Measurements from ENCODE around the gene TRIO.

TRIO gene

GRCh38 chr5:14188778-14189177, 45.6 kb downstream of the TRIO start:
- no peak overlapping the region for H2AFZ ChIP-seq (ENCODE audit: low read length)
- no peak overlapping the region for H2BK12ac ChIP-seq (ENCODE audit: low read length)
- H3K79me1 ChIP-seq (ENCODE audit: low read depth, low read length) = peaks cover 3% of the 10 kb centered on the region
- no peak overlapping the region for H4K8ac ChIP-seq (ENCODE audit: low read depth, low read length)
- WGBS, 2 donors (ENCODE audit: extremely low coverage in 2 of 2, insufficient read length in 2 of 2, insufficient replicate concordance in 1 of 2) = no CpG with 5 or more reads among the region's 4 CpGs
- no peaks in the 10 kb centered on the region for H3K27me3 ChIP-seq (ENCODE audit: control insufficient read depth in 3 of 3, insufficient read depth in 3 of 3, low read depth in 1 of 3, low read length in 3 of 3)
- no peak overlapping the region for H3K4ac ChIP-seq (ENCODE audit: low read length)
- H3K4me1 ChIP-seq (ENCODE audit: control insufficient read depth in 2 of 2, insufficient read depth in 1 of 2, low read depth in 1 of 2, low read length in 2 of 2) = peaks cover 6 to 11% of the 10 kb centered on the region in 2 donors
- H3K9ac ChIP-seq (ENCODE audit: low read depth, low read length, poor library complexity) = no peak overlapping the region
- no peaks in the 10 kb centered on the region for H3K9me3 ChIP-seq (replicated peaks in 1 of 2; ENCODE audit: control insufficient read depth in 2 of 2, insufficient read depth in 1 of 2, low read depth in 1 of 2, low read length in 2 of 2)
- no peak overlapping the region for H3K23ac ChIP-seq (ENCODE audit: low read depth, low read length, poor library complexity)
- H2BK120ac ChIP-seq (ENCODE audit: low read depth, low read length) = no peak overlapping the region
- H4K91ac ChIP-seq (ENCODE audit: low read depth, low read length, poor library complexity) = no peak overlapping the region
- no peaks in the 10 kb centered on the region for H3K36me3 ChIP-seq (replicated peaks in 1 of 2; ENCODE audit: control insufficient read depth in 2 of 2, insufficient read depth in 2 of 2, low read length in 2 of 2)
- H3K27ac ChIP-seq (replicated peaks; ENCODE audit: low read length) = no peak overlapping the region
- H3K14ac ChIP-seq (ENCODE audit: low read length) = no peak overlapping the region
- H2AK5ac ChIP-seq (ENCODE audit: low read depth, low read length) = no peak overlapping the region
- no peak overlapping the region for H3K4me3 ChIP-seq (ENCODE audit: low read length in 2 of 2)
- no peak overlapping the region for H3K18ac ChIP-seq (ENCODE audit: low read length)
- no peak overlapping the region for H2BK15ac ChIP-seq (ENCODE audit: low read length)
- DNase-seq (ENCODE audit: low spot score) = no peak
- no peak overlapping the region for H2BK5ac ChIP-seq (ENCODE audit: low read length)
- no peak overlapping the region for H3K4me2 ChIP-seq (ENCODE audit: insufficient read depth, low read length, poor library complexity, severe bottlenecking)

- Histone ChIP-seq H4K8ac (ENCODE audit: low read depth, low read length) (no peak overlapping the region), H3K23ac (ENCODE audit: low read depth, low read length, poor library complexity) (no peak overlapping the region), H2BK120ac (ENCODE audit: low read depth, low read length) (no peak overlapping the region), H3K4me2 (ENCODE audit: insufficient read depth, low read length, poor library complexity, severe bottlenecking) (no peak overlapping the region), H3K4me1 (ENCODE audit: control insufficient read depth in 2 of 2, insufficient read depth in 1 of 2, low read depth in 1 of 2, low read length in 2 of 2) (peaks cover 3 to 6% of the 10 kb centered on the region in 2 donors), H3K27ac (replicated peaks; ENCODE audit: low read length) (no peak overlapping the region), H4K91ac (ENCODE audit: low read depth, low read length, poor library complexity) (no peak overlapping the region), H2BK5ac (ENCODE audit: low read length) (no peak overlapping the region), H2BK15ac (ENCODE audit: low read length) (no peak overlapping the region), H3K79me1 (ENCODE audit: low read depth, low read length) (peaks cover 3% of the 10 kb centered on the region), H2AK5ac (ENCODE audit: low read depth, low read length) (no peak overlapping the region), H3K9ac (ENCODE audit: low read depth, low read length, poor library complexity) (no peak overlapping the region), H3K14ac (ENCODE audit: low read length) (no peak overlapping the region), H3K36me3 (replicated peaks in 1 of 2; ENCODE audit: control insufficient read depth in 2 of 2, insufficient read depth in 2 of 2, low read length in 2 of 2) (no peaks in the 10 kb centered on the region), H3K4ac (ENCODE audit: low read length) (no peak overlapping the region), H3K4me3 (ENCODE audit: low read length in 2 of 2) (no peak overlapping the region), H2BK12ac (ENCODE audit: low read length) (no peak overlapping the region), H2AFZ (ENCODE audit: low read length) (no peak overlapping the region), H3K9me3 (replicated peaks in 1 of 2; ENCODE audit: control insufficient read depth in 2 of 2, insufficient read depth in 1 of 2, low read depth in 1 of 2, low read length in 2 of 2) (no peaks in the 10 kb centered on the region), H3K18ac (ENCODE audit: low read length) (no peak overlapping the region), H3K27me3 (ENCODE audit: control insufficient read depth in 3 of 3, insufficient read depth in 3 of 3, low read depth in 1 of 3, low read length in 3 of 3) (no peaks in the 10 kb centered on the region)
- DNase-seq (ENCODE audit: low spot score) = no peak
- no CpG with 5 or more reads among the region's 4 CpGs for whole genome bisulfite sequencing, 2 donors (ENCODE audit: extremely low coverage in 2 of 2, insufficient read length in 2 of 2, insufficient replicate concordance in 1 of 2)
Observed at GRCh38 chr5:14189680-14190079, 46.5 kb downstream of the TRIO start.

- Histone ChIP-seq H3K9ac (ENCODE audit: low read depth, low read length, poor library complexity) (no peak overlapping the region), H3K18ac (ENCODE audit: low read length) (no peak overlapping the region), H3K23ac (ENCODE audit: low read depth, low read length, poor library complexity) (no peak overlapping the region), H2AFZ (ENCODE audit: low read length) (no peak overlapping the region), H3K4me1 (ENCODE audit: control insufficient read depth in 2 of 2, insufficient read depth in 1 of 2, low read depth in 1 of 2, low read length in 2 of 2) (peaks cover 2 to 9% of the 10 kb centered on the region in 2 donors), H2AK5ac (ENCODE audit: low read depth, low read length) (no peak overlapping the region), H3K4ac (ENCODE audit: low read length) (no peak overlapping the region), H2BK5ac (ENCODE audit: low read length) (no peak overlapping the region), H2BK120ac (ENCODE audit: low read depth, low read length) (no peak overlapping the region), H3K4me2 (ENCODE audit: insufficient read depth, low read length, poor library complexity, severe bottlenecking) (no peak overlapping the region), H4K91ac (ENCODE audit: low read depth, low read length, poor library complexity) (no peak overlapping the region), H3K14ac (ENCODE audit: low read length) (no peak overlapping the region), H3K27me3 (ENCODE audit: control insufficient read depth in 3 of 3, insufficient read depth in 3 of 3, low read depth in 1 of 3, low read length in 3 of 3) (no peaks in the 10 kb centered on the region), H3K27ac (replicated peaks; ENCODE audit: low read length) (no peak overlapping the region), H3K9me3 (replicated peaks in 1 of 2; ENCODE audit: control insufficient read depth in 2 of 2, insufficient read depth in 1 of 2, low read depth in 1 of 2, low read length in 2 of 2) (no peaks in the 10 kb centered on the region), H4K8ac (ENCODE audit: low read depth, low read length) (no peak overlapping the region), H3K36me3 (replicated peaks in 1 of 2; ENCODE audit: control insufficient read depth in 2 of 2, insufficient read depth in 2 of 2, low read length in 2 of 2) (no peaks in the 10 kb centered on the region), H2BK12ac (ENCODE audit: low read length) (no peak overlapping the region), H3K79me1 (ENCODE audit: low read depth, low read length) (peaks cover under 1% of the 10 kb centered on the region), H3K4me3 (ENCODE audit: low read length in 2 of 2) (no peak overlapping the region), H2BK15ac (ENCODE audit: low read length) (no peak overlapping the region)
- no CpG with 5 or more reads among the region's 13 CpGs for WGBS, 2 donors (ENCODE audit: extremely low coverage in 2 of 2, insufficient read length in 2 of 2, insufficient replicate concordance in 1 of 2)
- DNase-seq (ENCODE audit: low spot score) = no peak
Observed at GRCh38 chr5:14190194-14191164, 47.3 kb downstream of the TRIO start.

GRCh38 chr5:14191325-14191724, 48.2 kb downstream of the TRIO start:
- no CpG with 5 or more reads among the region's 3 CpGs for WGBS, 2 donors (ENCODE audit: extremely low coverage in 2 of 2, insufficient read length in 2 of 2, insufficient replicate concordance in 1 of 2)
- DNase-seq (ENCODE audit: low spot score) = no peak

More at GRCh38 chr5:14191325-14191724, 48.2 kb downstream of the TRIO start:
- Histone ChIP-seq H3K23ac (ENCODE audit: low read depth, low read length, poor library complexity) (no peak overlapping the region), H3K27me3 (ENCODE audit: control insufficient read depth in 3 of 3, insufficient read depth in 3 of 3, low read depth in 1 of 3, low read length in 3 of 3) (no peaks in the 10 kb centered on the region), H2BK12ac (ENCODE audit: low read length) (no peak overlapping the region), H3K27ac (replicated peaks; ENCODE audit: low read length) (no peak overlapping the region), H4K91ac (ENCODE audit: low read depth, low read length, poor library complexity) (no peak overlapping the region), H3K79me1 (ENCODE audit: low read depth, low read length) (no peaks in the 10 kb centered on the region), H3K4me1 (ENCODE audit: control insufficient read depth in 2 of 2, insufficient read depth in 1 of 2, low read depth in 1 of 2, low read length in 2 of 2) (peaks cover 2 to 9% of the 10 kb centered on the region in 2 donors), H3K4me2 (ENCODE audit: insufficient read depth, low read length, poor library complexity, severe bottlenecking) (no peak overlapping the region), H3K4ac (ENCODE audit: low read length) (no peak overlapping the region), H2BK5ac (ENCODE audit: low read length) (no peak overlapping the region), H3K36me3 (replicated peaks in 1 of 2; ENCODE audit: control insufficient read depth in 2 of 2, insufficient read depth in 2 of 2, low read length in 2 of 2) (no peaks in the 10 kb centered on the region), H2BK120ac (ENCODE audit: low read depth, low read length) (no peak overlapping the region), H3K9ac (ENCODE audit: low read depth, low read length, poor library complexity) (no peak overlapping the region), H3K9me3 (replicated peaks in 1 of 2; ENCODE audit: control insufficient read depth in 2 of 2, insufficient read depth in 1 of 2, low read depth in 1 of 2, low read length in 2 of 2) (no peaks in the 10 kb centered on the region), H2BK15ac (ENCODE audit: low read length) (no peak overlapping the region), H4K8ac (ENCODE audit: low read depth, low read length) (no peak overlapping the region), H2AFZ (ENCODE audit: low read length) (no peak overlapping the region), H3K14ac (ENCODE audit: low read length) (no peak overlapping the region), H3K4me3 (ENCODE audit: low read length in 2 of 2) (no peak overlapping the region), H3K18ac (ENCODE audit: low read length) (no peak overlapping the region), H2AK5ac (ENCODE audit: low read depth, low read length) (no peak overlapping the region)

Data from neuronal stem cell (in vitro differentiated cells).